Neural cell (in vitro differentiated cells): ENCODE results near the gene BRD3OS. TPM values are rescaled to one million over a fixed set of nuclear protein-coding genes. Genes with fewer than 3 reads are reported as not detected.

Experiments used
- H2AFZ ChIP-seq: fragments of 200-600, 300-800 bp; sonication (generic), shearing (Covaris generic); 2 replicates; pipeline ENCODE4 v1.6.0; 2014; ENCODE audit warnings: low read depth, mild to moderate bottlenecking, antibody characterized with exemption, low read length, moderate library complexity
- H3F3A ChIP-seq: fragments of 200-600 bp; shearing (Covaris generic); 2 replicates; pipeline ENCODE4 v1.6.1; 2016; ENCODE audit warnings: mild to moderate bottlenecking, moderate library complexity, mixed read lengths, antibody characterized with exemption, low read length; ENCODE audit not compliant: insufficient read depth, poor library complexity, severe bottlenecking
- H3K27ac ChIP-seq: fragments of 200-600, 300-800 bp; sonication (generic), shearing (Covaris generic); 2 replicates; pipeline ENCODE4 v1.5.1; 2014; ENCODE audit warnings: mild to moderate bottlenecking, low read length, moderate library complexity
- H3K27me3 ChIP-seq: fragments of 300-800, 200-600 bp; sonication (generic), shearing (Covaris generic); 2 replicates; pipeline ENCODE4 v1.6.0; 2014; ENCODE audit warnings: mild to moderate bottlenecking, low read depth, low read length, moderate library complexity; ENCODE audit not compliant: insufficient read depth
- H3K36me3 ChIP-seq: fragments of 300-800, 200-600 bp; sonication (generic), shearing (Covaris generic); 2 replicates; pipeline ENCODE4 v1.5.1; 2014; ENCODE audit warnings: mild to moderate bottlenecking, antibody characterized with exemption, low read length, moderate library complexity; ENCODE audit not compliant: insufficient read depth
- H3K4me2 ChIP-seq: fragments of 300-800, 200-600 bp; sonication (generic), shearing (Covaris generic); 2 replicates; pipeline ENCODE4 v1.6.0; 2014; ENCODE audit warnings: mild to moderate bottlenecking, low read length
- H3K4me3 ChIP-seq: fragments of 300-800, 200-600 bp; sonication (generic), shearing (Covaris generic); 2 replicates; pipeline ENCODE4 v1.5.1; 2014; ENCODE audit warnings: mild to moderate bottlenecking, low read length, moderate library complexity
- H3K79me2 ChIP-seq: fragments of 200-600 bp; shearing (Covaris generic); replicated peaks from 2 replicates; pipeline ENCODE4 v1.6.0; 2014; ENCODE audit warnings: mild to moderate bottlenecking, low read length, moderate library complexity; ENCODE audit not compliant: insufficient read depth
- H3K9ac ChIP-seq: fragments of 300-800, 200-600 bp; sonication (generic), shearing (Covaris generic); 2 replicates; pipeline ENCODE4 v1.6.1; 2016; ENCODE audit warnings: mild to moderate bottlenecking, low read length, mixed read lengths
- H3K9me2 ChIP-seq: fragments of 200-600 bp; shearing (Covaris generic); 2 replicates; pipeline ENCODE4 v1.6.1; 2016; ENCODE audit warnings: mild to moderate bottlenecking, low read length, mixed read lengths; ENCODE audit not compliant: insufficient read depth
- H3K9me3 ChIP-seq: fragments of 200-600, 300-800 bp; sonication (generic), shearing (Covaris generic); 2 replicates; pipeline ENCODE4 v1.6.1; 2016; ENCODE audit warnings: mild to moderate bottlenecking, mixed run types, low read length, moderate library complexity, mixed read lengths
- H4K20me1 ChIP-seq: fragments of 200-600 bp; shearing (Covaris generic); 2 replicates; pipeline ENCODE4 v1.6.1; 2016; ENCODE audit warnings: mild to moderate bottlenecking, mixed run types; ENCODE audit not compliant: insufficient read depth
- CTCF ChIP-seq: fragments of 450-650 bp; IDR thresholded peaks from 2 replicates; pipeline ENCODE4 v1.5.1; 2014; ENCODE audit warnings: antibody characterized with exemption, mild to moderate bottlenecking, moderate library complexity; ENCODE audit not compliant: poor library complexity, severe bottlenecking
- EP300 ChIP-seq: fragments of 450-650 bp; conservative IDR thresholded peaks from 2 replicates; pipeline ENCODE4 v1.6.1; 2014; ENCODE audit warnings: antibody characterized with exemption, mild to moderate bottlenecking, moderate library complexity; ENCODE audit not compliant: poor library complexity, severe bottlenecking
- EZH2 ChIP-seq: fragments of 200-600, 300-800 bp; shearing (Covaris generic), sonication (generic); IDR thresholded peaks from 2 replicates; pipeline ENCODE4 v1.6.1; 2014; ENCODE audit warnings: antibody characterized with exemption, low read length, borderline replicate concordance, mild to moderate bottlenecking; ENCODE audit not compliant: insufficient read depth, poor library complexity, severe bottlenecking
- MXI1 ChIP-seq: fragments of 450-650 bp; conservative IDR thresholded peaks from 2 replicates; pipeline ENCODE4 v1.6.1; 2014; ENCODE audit warnings: antibody characterized with exemption, mild to moderate bottlenecking; ENCODE audit not compliant: poor library complexity, severe bottlenecking
- POLR2AphosphoS5 ChIP-seq: IDR thresholded peaks from 2 replicates; pipeline ENCODE4 v1.6.1; 2012
- RAD21 ChIP-seq: fragments of 450-650 bp; conservative IDR thresholded peaks from 2 replicates; pipeline ENCODE4 v1.6.1; 2014; ENCODE audit warnings: antibody characterized with exemption, mild to moderate bottlenecking, moderate library complexity
- SMC3 ChIP-seq: fragments of 450-650 bp; conservative IDR thresholded peaks from 2 replicates; pipeline ENCODE4 v1.6.1; 2014; ENCODE audit warnings: antibody characterized with exemption, mild to moderate bottlenecking, moderate library complexity; ENCODE audit not compliant: poor library complexity
- TAF1 ChIP-seq: IDR thresholded peaks from 2 replicates; pipeline ENCODE4 v1.6.1; 2012; ENCODE audit warnings: low read depth
- polyA plus RNA-seq: library from polyadenylated mRNA; depleted of rRNA; stranded (reverse); fragments of >200 nt; gene quantifications from 2 replicates; pipeline ENCODE4 v1.2.3, GENCODE V29; 2014
- TF ChIP-seq, protein P1 (sequence below): IDR thresholded peaks from 2 replicates; pipeline ENCODE4 v1.6.1; 2012; ENCODE audit warnings: borderline replicate concordance

BRD3OS gene
- polyA plus RNA-seq, 1 donor from 2014 or later = 49.5 TPM

DNA sequence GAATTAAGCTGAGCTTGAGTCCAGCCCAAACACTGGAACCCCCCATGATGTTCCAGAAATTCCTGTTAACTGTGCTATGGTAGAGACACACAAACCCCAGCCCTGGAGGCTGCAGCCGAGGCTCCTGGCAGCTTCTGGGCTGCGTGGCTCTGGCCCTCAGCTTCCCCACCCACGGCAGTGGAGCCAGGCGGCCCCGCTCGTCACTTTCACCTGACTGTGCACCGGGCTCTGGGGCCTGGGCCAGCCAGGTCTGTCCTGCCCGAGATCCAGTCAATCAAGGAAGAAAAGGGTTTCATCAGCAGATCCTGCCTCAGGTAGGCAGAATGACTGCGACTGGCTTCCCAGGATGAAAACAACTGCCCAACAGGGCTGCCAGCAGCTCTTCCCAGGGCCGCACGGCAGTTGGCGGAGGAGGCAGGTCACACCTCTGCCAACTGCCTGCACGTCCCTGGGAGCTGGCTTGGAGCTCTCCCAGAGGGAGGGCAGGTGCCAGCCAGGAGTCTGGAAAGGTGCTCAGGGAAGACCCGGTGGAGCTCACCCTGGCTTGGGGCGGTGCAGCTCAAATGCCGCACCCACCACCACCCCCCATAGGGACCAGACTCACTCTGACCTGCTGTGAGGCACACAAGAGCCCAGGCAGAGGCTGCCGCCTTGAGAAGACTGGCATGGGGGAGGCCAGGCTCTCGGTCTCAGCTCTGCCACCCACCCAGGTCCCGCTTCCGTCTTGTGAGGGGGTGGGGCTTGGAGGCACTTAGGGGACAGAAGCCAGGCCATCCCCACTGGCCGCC lies 21.8 kb downstream of the BRD3OS start:
- H3K9me2 ChIP-seq = no peaks in the 10 kb centered on the region
- no peak for TF ChIP-seq SMC3
- TF ChIP-seq TAF1 = no peak
- no peak for TF ChIP-seq MXI1
- no peak for TF ChIP-seq POLR2AphosphoS5
- TF ChIP-seq, protein P1, sequence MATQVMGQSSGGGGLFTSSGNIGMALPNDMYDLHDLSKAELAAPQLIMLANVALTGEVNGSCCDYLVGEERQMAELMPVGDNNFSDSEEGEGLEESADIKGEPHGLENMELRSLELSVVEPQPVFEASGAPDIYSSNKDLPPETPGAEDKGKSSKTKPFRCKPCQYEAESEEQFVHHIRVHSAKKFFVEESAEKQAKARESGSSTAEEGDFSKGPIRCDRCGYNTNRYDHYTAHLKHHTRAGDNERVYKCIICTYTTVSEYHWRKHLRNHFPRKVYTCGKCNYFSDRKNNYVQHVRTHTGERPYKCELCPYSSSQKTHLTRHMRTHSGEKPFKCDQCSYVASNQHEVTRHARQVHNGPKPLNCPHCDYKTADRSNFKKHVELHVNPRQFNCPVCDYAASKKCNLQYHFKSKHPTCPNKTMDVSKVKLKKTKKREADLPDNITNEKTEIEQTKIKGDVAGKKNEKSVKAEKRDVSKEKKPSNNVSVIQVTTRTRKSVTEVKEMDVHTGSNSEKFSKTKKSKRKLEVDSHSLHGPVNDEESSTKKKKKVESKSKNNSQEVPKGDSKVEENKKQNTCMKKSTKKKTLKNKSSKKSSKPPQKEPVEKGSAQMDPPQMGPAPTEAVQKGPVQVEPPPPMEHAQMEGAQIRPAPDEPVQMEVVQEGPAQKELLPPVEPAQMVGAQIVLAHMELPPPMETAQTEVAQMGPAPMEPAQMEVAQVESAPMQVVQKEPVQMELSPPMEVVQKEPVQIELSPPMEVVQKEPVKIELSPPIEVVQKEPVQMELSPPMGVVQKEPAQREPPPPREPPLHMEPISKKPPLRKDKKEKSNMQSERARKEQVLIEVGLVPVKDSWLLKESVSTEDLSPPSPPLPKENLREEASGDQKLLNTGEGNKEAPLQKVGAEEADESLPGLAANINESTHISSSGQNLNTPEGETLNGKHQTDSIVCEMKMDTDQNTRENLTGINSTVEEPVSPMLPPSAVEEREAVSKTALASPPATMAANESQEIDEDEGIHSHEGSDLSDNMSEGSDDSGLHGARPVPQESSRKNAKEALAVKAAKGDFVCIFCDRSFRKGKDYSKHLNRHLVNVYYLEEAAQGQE = no peak
- TF ChIP-seq CTCF = no peak
- TF ChIP-seq EP300 = no peak
- TF ChIP-seq RAD21 = no peak
- H3K4me3 ChIP-seq = no peak overlapping the region
- no peak overlapping the region for H2AFZ ChIP-seq
- no peaks in the 10 kb centered on the region for H3K27me3 ChIP-seq
- no peaks in the 10 kb centered on the region for H3F3A ChIP-seq
- no peak overlapping the region for H3K9ac ChIP-seq
- H4K20me1 ChIP-seq = no peaks in the 10 kb centered on the region
- H3K4me2 ChIP-seq = no peak overlapping the region
- H3K79me2 ChIP-seq = no peaks in the 10 kb centered on the region
- H3K9me3 ChIP-seq = no peaks in the 10 kb centered on the region
- no peak overlapping the region for H3K27ac ChIP-seq
- H3K36me3 ChIP-seq = no peaks in the 10 kb centered on the region

DNA sequence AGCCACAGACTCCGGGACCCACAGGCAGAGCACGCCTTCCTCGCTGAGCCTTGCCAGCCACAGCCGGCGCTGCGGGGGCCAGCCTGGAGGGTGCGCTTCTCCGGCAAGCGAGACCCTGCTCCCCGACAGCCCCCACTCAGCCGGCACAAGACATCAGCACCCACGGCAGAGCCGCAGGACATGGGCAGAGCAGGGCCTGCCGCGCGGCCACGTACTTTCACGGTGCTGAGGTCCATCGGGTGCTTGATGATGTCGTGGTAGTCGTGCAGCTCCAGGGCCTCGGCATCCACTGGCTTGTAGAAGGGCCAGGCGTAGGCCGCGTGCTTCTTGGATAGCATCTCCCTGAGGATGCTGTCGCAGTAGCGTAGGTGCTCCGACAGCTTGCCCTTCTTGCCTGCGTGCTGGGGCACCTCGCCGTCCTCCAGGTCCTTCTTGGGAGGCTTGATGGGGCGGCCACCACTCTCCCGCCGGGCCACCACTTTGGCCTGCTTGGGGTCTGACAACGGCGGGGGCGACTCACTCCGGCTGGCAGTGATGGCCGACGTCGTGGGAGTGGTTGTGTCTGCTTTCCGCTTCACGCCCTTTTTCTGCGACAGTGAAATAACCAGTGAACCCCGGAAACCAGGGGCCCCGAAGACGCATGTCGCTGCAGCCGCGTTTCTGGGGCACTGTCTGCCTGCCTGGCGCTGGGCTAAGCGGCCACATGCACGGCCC lies 22.7 kb downstream of the BRD3OS start:
- Histone ChIP-seq H3K4me3 (no peak overlapping the region), H3K9me3 (no peaks in the 10 kb centered on the region), H3K27ac (no peak overlapping the region), H3F3A (no peaks in the 10 kb centered on the region), H2AFZ (no peak overlapping the region), H3K79me2 (no peaks in the 10 kb centered on the region), H3K27me3 (no peaks in the 10 kb centered on the region), H3K36me3 (no peaks in the 10 kb centered on the region), H3K9me2 (no peaks in the 10 kb centered on the region), H3K4me2 (no peak overlapping the region), H4K20me1 (peaks cover 4% of the 10 kb centered on the region), H3K9ac (no peak overlapping the region)
- no peak for TF ChIP-seq EP300
- no peak for TF ChIP-seq RAD21
- TF ChIP-seq SMC3 = no peak
- TF ChIP-seq, protein P1 = no peak
- no peak for TF ChIP-seq EZH2
- TF ChIP-seq TAF1 = no peak
- no peak for TF ChIP-seq POLR2AphosphoS5
- no peak for TF ChIP-seq MXI1
- TF ChIP-seq CTCF = no peak
